HEK293T (cell line): Measurements from ENCODE around the gene ABCF3.

Experiments used
- ARNT ChIP-seq: fragments of 450-650 bp; IDR thresholded peaks from 2 replicates; pipeline ENCODE4 v1.6.1; 2017; ENCODE audit warnings: mild to moderate bottlenecking
- BHLHE40 ChIP-seq: fragments of 450-650 bp; IDR thresholded peaks from 2 replicates; pipeline ENCODE4 v1.6.1; 2016; ENCODE audit warnings: mild to moderate bottlenecking, moderate library complexity, borderline replicate concordance
- FOXK2 ChIP-seq: fragments of 450-650 bp; IDR thresholded peaks from 2 replicates; pipeline ENCODE4 v1.6.1; 2016; ENCODE audit warnings: mild to moderate bottlenecking
- FOXM1 ChIP-seq: fragments of 450-650 bp; IDR thresholded peaks from 2 replicates; pipeline ENCODE4 v1.6.1; 2017; ENCODE audit warnings: mild to moderate bottlenecking, borderline replicate concordance
- L3MBTL2 ChIP-seq: fragments of 450-650 bp; conservative IDR thresholded peaks from 2 replicates; pipeline ENCODE4 v1.6.1; 2016; ENCODE audit warnings: mild to moderate bottlenecking
- PKNOX1 ChIP-seq: fragments of 450-650 bp; IDR thresholded peaks from 2 replicates; pipeline ENCODE4 v1.6.1; 2016
- SP1 ChIP-seq: fragments of 450-650 bp; IDR thresholded peaks from 2 replicates; pipeline ENCODE4 v1.6.1; 2017
- SUZ12 ChIP-seq: fragments of 450-650 bp; IDR thresholded peaks from 2 replicates; pipeline ENCODE4 v1.6.1; 2016; ENCODE audit warnings: mild to moderate bottlenecking
- TARDBP ChIP-seq: fragments of 450-650 bp; IDR thresholded peaks from 2 replicates; pipeline ENCODE4 v1.6.1; 2016

- TF ChIP-seq TARDBP (no peak), FOXM1 (no peak), SP1 (no peak), PKNOX1 (no peak), BHLHE40 (no peak), SUZ12 (no peak), FOXK2 (no peak), ARNT (no peak), L3MBTL2 (no peak)
Observed at GRCh38 chr3:184143327-184143726, 42.7 kb upstream of the ABCF3 start.
